Right lobe of liver (tissue), 6 donors: Measurements from ENCODE around the gene FLT3. TPM values are rescaled to one million over a fixed set of nuclear protein-coding genes. Genes with fewer than 3 reads are reported as not detected.
"Not testable (repeated sequence)": the region's sequence is repeated elsewhere in the genome, so short reads cannot be mapped to it uniquely, and the experiment has no call there.

Source experiments
- ATAC-seq, 4 donors: fragments of 200-7000 bp; cut with Tn5 transposase; one replicate each; pipeline ENCODE4 v1.9.1; 2020; ENCODE audit warnings: mild to moderate bottlenecking in 4 of 4, moderate library complexity in 4 of 4
- DNase-seq, 3 donors: peaks; one replicate each; pipeline ENCODE4 v3.0.0-alpha.2; 2020
- H3K27ac ChIP-seq, 3 donors: fragments of 200-600 bp; one replicate each; pipeline ENCODE4 v1.8.0; 2022
- H3K27me3 ChIP-seq, 2 donors: fragments of 200-600 bp; one replicate each; pipeline ENCODE4 v1.8.0; 2022
- H3K36me3 ChIP-seq, 4 donors: fragments of 200-600 bp; sonication (generic) in 1 of 4; one replicate each; pipeline versions ENCODE4 v1.5.1 to v1.8.0; 2017 to 2022; ENCODE audit warnings: control low read depth in 1 of 4
- H3K4me1 ChIP-seq, 4 donors: fragments of 200-600 bp; sonication (generic) in 1 of 4; one replicate each; pipeline versions ENCODE4 v1.5.1 to v1.8.0; 2017 to 2022; ENCODE audit warnings: control low read depth in 1 of 4
- H3K4me3 ChIP-seq, 3 donors: fragments of 200-600 bp; one replicate each; pipeline ENCODE4 v1.8.0; 2022
- H3K9me3 ChIP-seq, 4 donors: fragments of 200-600 bp; sonication (generic) in 1 of 4; one replicate each; pipeline versions ENCODE4 v1.5.1 to v1.8.0; 2017 to 2022; ENCODE audit warnings: control low read depth in 1 of 4
- POLR2A ChIP-seq: fragments of 450-650 bp; IDR thresholded peaks from one replicate; pipeline ENCODE4 v1.6.1; 2017; ENCODE audit warnings: antibody characterized with exemption, mild to moderate bottlenecking
- WGBS: methylation state at CpG from one replicate; pipeline ENCODE4 v1.1.6; 2018; ENCODE audit warnings: low coverage, low lambda C conversion rate; ENCODE audit not compliant: insufficient coverage; ENCODE audit errors: missing lambda C conversion rate; 5-methylcytosine and 5-hydroxymethylcytosine counted together
- intact Hi-C, 2 donors: fragments of 100-400 bp; cut with DNase I; formaldehyde crosslinking; loops; one replicate each; pipeline versions ENCODE4 v1.11.2 to v1.14.1; 2022
- total RNA-seq, 6 experiments: library from RNA; depleted of rRNA in 2 of 6; stranded (reverse); fragments of >200 nt in 2 of 6; fragmentation: NEBNext Ultra II Directional in 3 of 6; extraction: Animal tissue kit (Norgen Biotek cat#: 25700) in 3 of 6; gene quantifications; one replicate each; pipeline versions ENCODE4 v1.1.0 to v1.2.4, GENCODE V29; 2016 to 2023
- TF ChIP-seq, protein P1 (sequence below), 4 donors: fragments of 200-600 bp in 3 of 4; fragments of 450-650 bp in 1 of 4; IDR thresholded peaks; one replicate each; pipeline versions ENCODE4 v1.5.1 to v1.8.0; 2016 to 2022; ENCODE audit warnings: antibody characterized with exemption in 4 of 4, mild to moderate bottlenecking in 2 of 4
- donor health status: DM: no; HTN: yes; CAD: no.
- donor health status: DM: no; HTN: no; CAD: no.
- donor health status: DM: no; HTN: no; CAD: no.
- donor health status: DM: no; HTN: yes; CAD: no.
- donor health status: DM: no; HTN: yes; CAD: no.

FLT3 gene
- total RNA-seq, 6 experiments from 2014 or later = 0.04 to 0.74 (median 0.24) TPM

DNA sequence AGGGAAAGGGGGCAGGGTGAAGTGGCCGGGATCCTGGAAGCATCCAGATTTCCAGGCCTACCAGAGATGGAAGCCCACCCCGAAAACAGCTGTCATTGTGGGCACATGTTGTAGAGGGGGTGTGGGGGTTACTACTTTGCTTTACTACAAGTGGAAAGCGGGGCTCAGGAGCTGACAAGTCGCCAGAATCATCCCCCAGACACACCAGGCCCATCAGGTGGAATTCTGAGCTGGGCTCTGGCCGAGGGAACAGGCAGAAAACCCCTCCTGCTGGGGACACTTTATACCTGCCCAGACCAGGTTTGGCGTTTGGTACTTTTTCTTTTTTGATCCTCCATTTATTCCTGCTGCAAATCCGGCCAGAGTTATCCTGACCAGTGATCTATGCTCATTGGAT, 135.0 kb downstream of the FLT3 start:
- no peak for ATAC-seq
- Histone ChIP-seq H3K27me3 (peaks cover 5 to 22% of the 10 kb centered on the region in 2 donors), H3K9me3 (no peaks in the 10 kb centered on the region), H3K4me1 (peaks cover 0 to 11% (median 0%) of the 10 kb centered on the region in 4 donors), H3K27ac (no peak overlapping the region), H3K4me3 (no peak overlapping the region), H3K36me3 (no peaks in the 10 kb centered on the region)
- 48% methylated on average over 4 of the region's 7 CpGs for WGBS
- intact Hi-C loops = loop anchor here in 1 of 2 donors (10.0 kb wide), 2 partner anchors 141 to 601 kb away; no protein-coding TSS in a partner anchor
- no peak for TF ChIP-seq POLR2A
- TF ChIP-seq, protein P1, sequence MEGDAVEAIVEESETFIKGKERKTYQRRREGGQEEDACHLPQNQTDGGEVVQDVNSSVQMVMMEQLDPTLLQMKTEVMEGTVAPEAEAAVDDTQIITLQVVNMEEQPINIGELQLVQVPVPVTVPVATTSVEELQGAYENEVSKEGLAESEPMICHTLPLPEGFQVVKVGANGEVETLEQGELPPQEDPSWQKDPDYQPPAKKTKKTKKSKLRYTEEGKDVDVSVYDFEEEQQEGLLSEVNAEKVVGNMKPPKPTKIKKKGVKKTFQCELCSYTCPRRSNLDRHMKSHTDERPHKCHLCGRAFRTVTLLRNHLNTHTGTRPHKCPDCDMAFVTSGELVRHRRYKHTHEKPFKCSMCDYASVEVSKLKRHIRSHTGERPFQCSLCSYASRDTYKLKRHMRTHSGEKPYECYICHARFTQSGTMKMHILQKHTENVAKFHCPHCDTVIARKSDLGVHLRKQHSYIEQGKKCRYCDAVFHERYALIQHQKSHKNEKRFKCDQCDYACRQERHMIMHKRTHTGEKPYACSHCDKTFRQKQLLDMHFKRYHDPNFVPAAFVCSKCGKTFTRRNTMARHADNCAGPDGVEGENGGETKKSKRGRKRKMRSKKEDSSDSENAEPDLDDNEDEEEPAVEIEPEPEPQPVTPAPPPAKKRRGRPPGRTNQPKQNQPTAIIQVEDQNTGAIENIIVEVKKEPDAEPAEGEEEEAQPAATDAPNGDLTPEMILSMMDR (IDR thresholded peaks at IDR 0.05) = no peak
- DNase-seq = no peak

DNA sequence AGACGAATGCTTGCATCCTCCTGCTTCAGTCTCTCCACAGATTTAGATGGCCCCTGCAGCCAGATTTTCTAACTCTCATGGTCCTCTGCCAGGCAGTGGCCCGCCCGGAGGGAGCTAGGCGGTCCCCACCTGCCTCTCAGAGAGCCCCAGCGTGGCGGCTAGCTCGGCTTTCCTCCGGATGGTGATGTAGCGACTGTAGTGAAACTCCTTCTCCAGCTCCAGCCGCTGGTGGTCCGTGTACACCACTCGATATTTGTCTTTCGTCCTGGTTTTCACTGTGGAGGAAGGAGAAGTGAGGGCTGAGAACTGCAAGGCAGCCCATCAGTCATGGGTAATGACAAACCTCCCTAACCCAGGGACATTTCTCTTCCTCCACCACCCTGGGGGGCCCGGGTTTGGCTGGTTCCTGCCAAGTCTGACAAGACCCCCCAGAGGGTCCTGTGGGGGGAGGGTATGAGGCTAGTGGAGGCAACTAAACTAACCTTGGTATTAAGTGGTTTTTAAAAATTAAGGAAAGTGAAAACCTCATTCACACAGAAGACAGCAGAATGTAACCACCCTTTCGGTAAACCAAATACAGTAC, 135.5 kb downstream of the FLT3 start:
- ATAC-seq = no peak
- H3K27ac ChIP-seq = no peak overlapping the region
- TF ChIP-seq, protein P1 (IDR thresholded peaks at IDR 0.05) = no peak
- TF ChIP-seq POLR2A = no peak
- H3K27me3 ChIP-seq = peaks cover 5 to 22% of the 10 kb centered on the region in 2 donors
- no peak overlapping the region for H3K4me3 ChIP-seq
- no peak for DNase-seq
- H3K9me3 ChIP-seq = no peaks in the 10 kb centered on the region
- WGBS = 54% methylated on average over 5 of the region's 15 CpGs
- intact Hi-C loops = loop anchor here in 1 of 2 donors (10.0 kb wide), 2 partner anchors 140 to 600 kb away; no protein-coding TSS in a partner anchor
- H3K36me3 ChIP-seq = no peaks in the 10 kb centered on the region
- peaks cover 0 to 11% (median 0%) of the 10 kb centered on the region in 4 donors for H3K4me1 ChIP-seq

DNA sequence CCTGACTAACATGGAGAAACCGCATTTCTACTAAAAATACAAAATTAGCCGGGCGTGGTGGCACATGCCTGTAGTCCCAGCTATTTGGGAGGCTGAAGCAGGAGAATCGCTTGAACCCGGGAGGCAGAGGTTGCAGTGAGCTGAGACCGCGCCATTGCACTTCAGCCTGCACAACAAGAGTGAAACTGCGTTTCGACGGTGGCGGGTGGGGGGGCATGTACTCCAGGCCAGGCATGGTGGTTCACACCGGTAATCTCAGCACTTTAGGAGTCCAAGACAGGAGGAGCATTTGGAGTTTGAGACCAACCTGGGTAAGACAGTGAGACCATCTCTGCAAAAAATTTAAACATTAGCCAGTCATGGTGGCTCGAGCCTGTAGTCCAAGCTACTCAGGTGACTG, 136.2 kb downstream of the FLT3 start:
- peaks cover 5 to 19% of the 10 kb centered on the region in 2 donors for H3K27me3 ChIP-seq
- H3K4me3 ChIP-seq, ATAC-seq, H3K36me3 ChIP-seq, H3K27ac ChIP-seq, H3K9me3 ChIP-seq, DNase-seq: not testable (repeated sequence)
- intact Hi-C loops = loop anchor here in 1 of 2 donors (10.0 kb wide), 2 partner anchors 139 to 599 kb away; no protein-coding TSS in a partner anchor
- WGBS = 71% methylated on average over 6 of the region's 13 CpGs
- H3K4me1 ChIP-seq = peaks cover 0 to 11% (median 0%) of the 10 kb centered on the region in 4 donors

DNA sequence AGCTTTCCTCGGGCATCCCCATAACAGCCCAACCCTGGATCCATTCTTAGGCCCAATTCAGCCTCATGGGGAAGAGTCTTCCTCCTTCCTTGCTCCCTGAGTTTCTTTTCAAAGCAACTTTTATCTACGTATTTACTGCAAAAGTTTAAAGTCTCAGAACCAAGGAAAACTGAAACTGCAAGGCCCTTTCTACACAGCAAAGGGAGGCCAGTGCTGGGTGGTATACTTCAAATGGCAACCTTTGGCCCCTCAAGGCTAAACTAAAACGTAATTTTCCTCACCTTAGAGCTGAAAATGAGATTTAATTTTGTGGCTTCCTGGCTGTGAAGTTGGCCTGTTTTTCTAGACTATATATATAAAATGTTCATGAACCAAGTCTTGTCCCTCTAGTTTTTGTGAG, 136.9 kb downstream of the FLT3 start:
- Histone ChIP-seq H3K4me3 (no peak overlapping the region), H3K36me3 (no peaks in the 10 kb centered on the region), H3K27me3 (peaks cover 5 to 12% of the 10 kb centered on the region in 2 donors), H3K27ac (no peak overlapping the region), H3K4me1 (peaks cover 0 to 5% (median 0%) of the 10 kb centered on the region in 4 donors), H3K9me3 (no peaks in the 10 kb centered on the region)
- intact Hi-C loops = loop anchor here in 1 of 2 donors (10.0 kb wide), 2 partner anchors 139 to 599 kb away; no protein-coding TSS in a partner anchor
- DNase-seq = no peak
- 58% methylated on average over 3 of the region's 3 CpGs for WGBS
- no peak for TF ChIP-seq POLR2A
- TF ChIP-seq, protein P1 (IDR thresholded peaks at IDR 0.05) = no peak
- ATAC-seq = no peak

DNA sequence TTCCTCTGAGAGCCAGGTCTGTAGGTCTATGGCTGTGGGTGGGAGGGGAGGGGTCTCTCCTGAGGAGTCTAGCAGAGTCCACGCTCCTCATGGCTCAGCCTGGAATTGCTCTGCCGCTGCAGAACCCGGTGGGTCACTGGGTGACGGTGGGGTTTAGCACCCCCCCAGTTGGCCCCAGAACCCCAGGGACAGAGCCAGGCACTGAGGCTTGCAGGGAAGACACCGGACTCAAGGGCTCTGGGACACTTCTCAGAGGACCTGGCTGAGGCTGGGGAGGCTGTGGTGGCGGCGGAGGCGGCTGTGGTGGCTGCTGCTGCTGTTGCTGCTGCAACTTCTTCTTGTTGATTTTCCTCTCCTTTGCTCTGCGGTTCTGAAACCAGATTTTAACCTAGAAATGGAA, 137.4 kb downstream of the FLT3 start:
- H3K27ac ChIP-seq = no peak overlapping the region
- intact Hi-C loops = loop anchor here in 1 of 2 donors (10.0 kb wide), 2 partner anchors 138 to 598 kb away; no protein-coding TSS in a partner anchor
- peaks cover 0 to under 1% (median 0%) of the 10 kb centered on the region in 4 donors for H3K4me1 ChIP-seq
- no peak for ATAC-seq
- no peak overlapping the region for H3K4me3 ChIP-seq
- H3K36me3 ChIP-seq = no peaks in the 10 kb centered on the region
- TF ChIP-seq POLR2A = no peak
- TF ChIP-seq, protein P1 (IDR thresholded peaks at IDR 0.05) = no peak
- H3K9me3 ChIP-seq = no peaks in the 10 kb centered on the region
- no peak for DNase-seq
- WGBS = 51% methylated on average over 6 of the region's 9 CpGs
- peaks cover 2 to 7% of the 10 kb centered on the region in 2 donors for H3K27me3 ChIP-seq
